ENCODE measurements around the gene TP53AIP1. TPM values are rescaled to one million over a fixed set of nuclear protein-coding genes. Genes with fewer than 3 reads are reported as not detected.
A peak's percentile ranks its signal among the peaks of the same experiment; 100 is the strongest.

TP53AIP1 gene
- total and polyA plus RNA-seq, 12 donors, result 0.01 TPM; not detected in 11

GRCh38 chr11:128919216-128919615, 23.5 kb downstream of the TP53AIP1 start:
- H3K36me3 ChIP-seq, result no peaks in the 10 kb centered on the region
- no peak overlapping the region for H3K4me3 ChIP-seq
- H3K27me3 ChIP-seq, result peaks cover 0 to 5% (median 0%) of the 10 kb centered on the region in 7 donors
- TF ChIP-seq, protein P1, sequence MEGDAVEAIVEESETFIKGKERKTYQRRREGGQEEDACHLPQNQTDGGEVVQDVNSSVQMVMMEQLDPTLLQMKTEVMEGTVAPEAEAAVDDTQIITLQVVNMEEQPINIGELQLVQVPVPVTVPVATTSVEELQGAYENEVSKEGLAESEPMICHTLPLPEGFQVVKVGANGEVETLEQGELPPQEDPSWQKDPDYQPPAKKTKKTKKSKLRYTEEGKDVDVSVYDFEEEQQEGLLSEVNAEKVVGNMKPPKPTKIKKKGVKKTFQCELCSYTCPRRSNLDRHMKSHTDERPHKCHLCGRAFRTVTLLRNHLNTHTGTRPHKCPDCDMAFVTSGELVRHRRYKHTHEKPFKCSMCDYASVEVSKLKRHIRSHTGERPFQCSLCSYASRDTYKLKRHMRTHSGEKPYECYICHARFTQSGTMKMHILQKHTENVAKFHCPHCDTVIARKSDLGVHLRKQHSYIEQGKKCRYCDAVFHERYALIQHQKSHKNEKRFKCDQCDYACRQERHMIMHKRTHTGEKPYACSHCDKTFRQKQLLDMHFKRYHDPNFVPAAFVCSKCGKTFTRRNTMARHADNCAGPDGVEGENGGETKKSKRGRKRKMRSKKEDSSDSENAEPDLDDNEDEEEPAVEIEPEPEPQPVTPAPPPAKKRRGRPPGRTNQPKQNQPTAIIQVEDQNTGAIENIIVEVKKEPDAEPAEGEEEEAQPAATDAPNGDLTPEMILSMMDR (IDR thresholded peaks at IDR 0.05), result no peak
- WGBS, 2 donors, result 63 to 84% methylated on average over 5 of the region's 5 CpGs
- H3K4me1 ChIP-seq, result peaks cover 0 to 16% (median 5%) of the 10 kb centered on the region in 9 donors
- DNase-seq (no peak), ATAC-seq (peak in 2 of 8 donors; percentile 40 to 57)
- H3K9me3 ChIP-seq, result no peaks in the 10 kb centered on the region
- intact Hi-C loops (cut with DNase I), result no loop called here
- no peak overlapping the region for H3K27ac ChIP-seq

DNA sequence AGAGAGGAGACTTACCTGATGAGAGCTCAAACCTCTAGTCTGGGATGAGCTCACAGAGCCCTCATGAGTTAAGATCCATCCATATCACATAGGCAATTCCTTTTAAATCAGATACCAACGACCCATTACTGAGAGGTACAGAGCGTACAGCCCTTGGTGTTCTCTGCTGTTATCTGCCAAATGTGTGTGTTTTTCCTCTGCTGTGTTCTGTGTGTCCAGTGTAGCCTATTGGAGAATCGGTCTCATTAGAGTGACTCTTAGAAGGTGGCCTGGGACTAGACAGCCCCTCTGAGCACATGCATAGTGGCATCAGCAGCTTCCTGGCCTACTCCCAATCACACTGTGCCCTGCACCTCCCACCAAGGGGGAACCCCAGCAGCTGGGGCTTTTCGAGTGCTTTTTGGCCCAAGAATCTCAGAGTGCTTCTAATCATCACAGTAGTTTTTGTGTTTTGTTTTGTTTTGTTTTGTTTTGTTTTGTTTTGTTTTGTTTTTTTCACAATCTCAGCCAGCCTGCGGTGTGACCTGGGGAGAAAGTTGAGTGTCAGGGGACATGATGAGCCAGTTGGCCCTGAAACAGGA, 25.4 kb downstream of the TP53AIP1 start:
- ATAC-seq (peak in 1 of 8 donors; percentile 80), DNase-seq (no peak)
- Histone ChIP-seq H3K27me3 (peaks cover 0 to 5% (median 0%) of the 10 kb centered on the region in 7 donors), H3K4me3 (no peak overlapping the region), H3K4me1 (peaks cover 0 to 16% (median 5%) of the 10 kb centered on the region in 9 donors), H3K27ac (no peak overlapping the region), H3K9me3 (no peaks in the 10 kb centered on the region), H3K36me3 (no peaks in the 10 kb centered on the region)
- intact Hi-C loops (cut with DNase I), result no loop called here
- WGBS, 2 donors, result 41 to 57% methylated on average over 5 of the region's 5 CpGs
- TF ChIP-seq, protein P1 (IDR thresholded peaks at IDR 0.05), result no peak

- Histone ChIP-seq H3K27ac (no peak overlapping the region), H3K27me3 (peaks cover 0 to 5% (median 0%) of the 10 kb centered on the region in 7 donors), H3K4me1 (peaks cover 0 to 16% (median 5%) of the 10 kb centered on the region in 9 donors), H3K9me3 (no peaks in the 10 kb centered on the region), H3K4me3 (no peak overlapping the region), H3K36me3 (no peaks in the 10 kb centered on the region)
- WGBS, 2 donors, result 84% methylated on average over 2 of the region's 2 CpGs
- ATAC-seq (peak in 1 of 8 donors; percentile 5), DNase-seq (no peak)
- intact Hi-C loops (cut with DNase I), result no loop called here
- TF ChIP-seq, protein P1 (IDR thresholded peaks at IDR 0.05), result no peak
Observed at GRCh38 chr11:128916681-128917080, 26.0 kb downstream of the TP53AIP1 start.

GRCh38 chr11:128916037-128916572, 26.6 kb downstream of the TP53AIP1 start:
- TF ChIP-seq, protein P1 (IDR thresholded peaks at IDR 0.05), result no peak
- H3K4me3 ChIP-seq, result no peak overlapping the region
- H3K36me3 ChIP-seq, result no peaks in the 10 kb centered on the region
- peaks cover 0 to 16% (median 5%) of the 10 kb centered on the region in 9 donors for H3K4me1 ChIP-seq
- H3K27me3 ChIP-seq, result peaks cover 0 to 5% (median 0%) of the 10 kb centered on the region in 7 donors
- DNase-seq (no peak), ATAC-seq (no peak)
- H3K27ac ChIP-seq, result no peak overlapping the region
- H3K9me3 ChIP-seq, result no peaks in the 10 kb centered on the region
- 60 to 79% methylated on average over 3 of the region's 3 CpGs for WGBS, 2 donors
- intact Hi-C loops (cut with DNase I), result no loop called here
